ENCODE data around the gene RNF25.
"Not testable (repeated sequence)": the region's sequence is repeated elsewhere in the genome, so short reads cannot be mapped to it uniquely, and the experiment has no call there.

RNF25 gene

GRCh38 chr2:218671654-218672566 is at the start of gene RNF25, which contains the start of gene STK36:
TSS of gene RNF25 (minus strand) at chr2:218672002. CDS start at chr2:218671970, 32 bp downstream.
TSS of gene STK36 (plus strand) at chr2:218672086. CDS start at chr2:218672830, 744 bp downstream.
- DNase-seq (ENCODE audit: low read depth in 2 of 2, low spot score in 1 of 2): peak; percentile 51 to 72

DNA sequence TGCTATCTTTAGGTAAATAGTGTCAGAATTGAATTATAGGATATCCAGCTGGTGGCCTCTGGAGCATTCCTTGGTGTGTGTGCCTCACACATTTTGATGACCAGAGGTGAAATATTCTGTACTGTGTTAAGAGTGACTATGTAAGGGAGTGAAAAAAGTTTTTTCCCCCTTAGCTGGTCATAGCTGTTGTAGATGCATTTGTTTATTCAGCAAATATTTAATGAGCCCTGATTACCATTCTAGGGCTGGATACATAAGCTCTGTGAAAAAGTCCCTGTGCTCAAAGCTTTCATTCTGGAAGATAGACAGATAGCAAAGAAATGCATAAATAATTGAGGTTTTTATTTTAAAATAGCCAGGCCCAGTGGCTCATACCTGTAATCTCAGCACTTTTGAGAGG is 49.7 kb upstream of the RNF25 start:
- DNase-seq (ENCODE audit: low read depth in 2 of 2, low spot score in 1 of 2): no peak

GRCh38 chr2:218720048-218721041 is 48.5 kb upstream of the RNF25 start:
- no peak for DNase-seq (ENCODE audit: low read depth in 2 of 2, low spot score in 1 of 2)

- DNase-seq (ENCODE audit: low read depth in 2 of 2, low spot score in 1 of 2): no peak
Observed at GRCh38 chr2:218719457-218719856, 47.7 kb upstream of the RNF25 start.

GRCh38 chr2:218718058-218718457 is 46.3 kb upstream of the RNF25 start:
- no peak for DNase-seq (ENCODE audit: low read depth in 2 of 2, low spot score in 1 of 2)

DNA sequence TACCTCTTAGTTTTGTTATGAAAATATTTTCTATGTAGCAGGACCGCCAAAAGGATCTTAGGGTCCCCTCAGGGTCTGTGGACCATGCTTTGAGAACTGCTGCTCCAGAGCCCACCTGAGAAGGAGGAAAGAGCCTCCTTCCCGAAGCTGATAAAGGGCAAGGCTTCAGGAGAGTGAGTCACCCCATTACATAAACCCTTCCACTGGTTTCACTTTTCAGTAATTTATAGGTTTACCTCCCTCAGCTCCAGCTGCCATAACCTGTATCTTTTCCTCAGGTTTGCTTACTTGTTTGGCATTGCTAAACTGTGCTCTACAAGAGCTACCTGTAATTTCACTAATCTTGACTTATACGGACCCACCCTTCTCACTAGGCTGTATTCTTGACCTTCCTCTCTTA is 45.5 kb upstream of the RNF25 start:
- no peak for DNase-seq (ENCODE audit: low read depth in 2 of 2, low spot score in 1 of 2)

- no peak for DNase-seq (ENCODE audit: low read depth in 2 of 2, low spot score in 1 of 2)
Observed at GRCh38 chr2:218716070-218716469, 44.3 kb upstream of the RNF25 start.

DNA sequence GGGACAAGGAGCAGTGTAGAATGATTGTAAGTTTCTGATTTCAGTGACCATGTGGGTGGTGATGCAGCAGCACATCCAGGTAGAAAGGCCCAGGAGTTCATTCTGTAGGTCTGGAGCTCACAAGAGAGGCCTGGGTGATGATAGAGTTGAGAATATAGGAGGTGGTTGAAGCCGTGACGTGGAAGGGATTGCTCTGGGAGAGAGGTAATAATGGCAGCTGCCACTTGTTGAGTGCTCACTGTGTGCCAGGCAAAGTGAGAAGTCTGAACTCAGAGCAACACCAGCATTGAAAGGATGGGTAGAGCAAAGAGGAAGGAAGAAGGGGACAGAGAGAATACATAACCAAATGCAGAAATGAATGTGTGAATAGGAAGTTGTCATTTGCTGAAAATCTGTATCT is 42.1 kb upstream of the RNF25 start:
- no peak for DNase-seq (ENCODE audit: low read depth in 2 of 2, low spot score in 1 of 2)

DNA sequence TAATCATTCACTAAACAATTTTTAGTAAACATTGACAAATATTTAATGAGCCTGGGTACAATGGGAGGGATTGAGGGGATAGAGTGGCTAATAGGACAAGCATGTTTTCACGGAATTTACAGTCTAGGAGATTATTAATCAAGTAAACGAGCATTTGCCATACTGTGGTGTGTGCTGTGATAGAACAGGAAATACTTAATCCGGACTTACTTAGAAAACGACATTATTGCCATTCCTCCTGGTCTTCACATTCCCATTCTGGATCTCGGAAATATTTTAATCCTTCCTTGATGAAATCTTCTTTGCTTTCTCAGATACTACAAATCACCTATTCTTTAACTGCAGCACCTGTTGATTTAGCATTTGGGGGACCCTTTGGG is 39.7 kb upstream of the RNF25 start:
- no peak for DNase-seq (ENCODE audit: low read depth in 2 of 2, low spot score in 1 of 2)

- peak; percentile 95 to 97 for DNase-seq (ENCODE audit: low read depth in 2 of 2, low spot score in 1 of 2)
Observed at GRCh38 chr2:218710687-218711549, 39.1 kb upstream of the RNF25 start, which contains the start of gene TTLL4. TSS of gene TTLL4 (plus strand) at chr2:218710835. CDS start at chr2:218737677, 26,842 bp downstream.

GRCh38 chr2:218710334-218710686 is 38.5 kb upstream of the RNF25 start:
- peak in 1 of 2 donors; percentile 2 for DNase-seq (ENCODE audit: low read depth in 2 of 2, low spot score in 1 of 2)

- DNase-seq (ENCODE audit: low read depth in 2 of 2, low spot score in 1 of 2): no peak
Observed at GRCh38 chr2:218709908-218710307, 38.1 kb upstream of the RNF25 start.

- no peak for DNase-seq (ENCODE audit: low read depth in 2 of 2, low spot score in 1 of 2)
Observed at GRCh38 chr2:218708086-218708485, 36.3 kb upstream of the RNF25 start.

- DNase-seq (ENCODE audit: low read depth in 2 of 2, low spot score in 1 of 2): no peak
Observed at GRCh38 chr2:218703341-218703740, 31.5 kb upstream of the RNF25 start.

DNA sequence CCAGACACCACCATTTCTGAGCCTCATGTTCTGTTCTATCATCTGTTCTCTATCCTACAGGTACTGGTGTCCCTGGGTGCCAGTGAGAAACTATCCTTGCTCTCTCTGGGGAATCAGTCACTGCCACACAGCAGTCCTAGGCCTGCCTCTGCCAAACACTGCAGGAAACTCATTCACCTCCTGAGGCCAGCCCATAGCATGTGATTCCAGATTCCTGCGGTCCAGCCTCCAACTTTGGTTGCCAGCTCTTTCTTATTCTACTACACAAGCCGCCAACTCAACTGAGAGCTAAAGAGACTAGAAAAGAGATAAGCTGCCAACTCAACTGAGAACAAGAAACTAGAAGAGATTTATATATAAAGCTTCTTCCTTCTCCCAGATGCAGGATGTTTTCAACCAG is 30.0 kb upstream of the RNF25 start:
- DNase-seq (ENCODE audit: low read depth in 2 of 2, low spot score in 1 of 2): no peak

- no peak for DNase-seq (ENCODE audit: low read depth in 2 of 2, low spot score in 1 of 2)
Observed at GRCh38 chr2:218698885-218699284, 27.1 kb upstream of the RNF25 start.

DNA sequence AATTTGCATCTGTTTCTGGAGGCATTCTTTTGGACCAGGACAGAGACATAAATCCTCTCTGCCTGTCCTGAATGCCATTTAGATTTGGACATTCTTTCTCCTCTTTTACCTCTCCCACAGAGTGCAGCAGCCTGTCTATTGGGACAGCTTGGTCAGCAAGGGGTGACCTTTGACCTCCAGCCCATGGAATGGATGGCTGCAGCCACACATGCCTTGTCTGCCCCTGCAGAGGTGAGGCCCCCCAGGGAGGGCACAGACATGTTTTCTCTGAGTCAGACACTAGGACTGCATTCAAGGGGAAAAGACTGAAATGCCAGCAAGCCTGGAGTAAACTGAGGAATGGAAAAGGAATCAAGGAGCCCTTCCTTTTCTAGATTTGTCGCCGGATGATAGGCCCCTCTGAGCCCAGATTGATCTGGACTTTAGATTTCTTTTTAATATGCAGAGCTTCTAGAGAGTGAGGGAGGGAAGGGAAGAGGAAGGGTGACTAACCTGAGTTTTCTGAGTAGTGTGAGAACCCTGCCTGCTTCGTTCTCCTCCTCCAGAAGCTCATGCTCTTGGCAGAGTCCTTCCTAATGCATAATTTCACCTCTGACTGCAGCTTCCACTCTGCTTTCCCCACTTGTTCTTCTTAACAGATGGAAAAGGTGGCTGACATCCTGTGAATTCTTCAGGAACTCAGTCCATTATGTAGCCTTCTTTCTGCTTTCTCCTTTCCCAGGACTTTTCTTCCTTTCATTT is 22.8 kb upstream of the RNF25 start:
- DNase-seq (ENCODE audit: low read depth in 2 of 2, low spot score in 1 of 2): no peak

DNA sequence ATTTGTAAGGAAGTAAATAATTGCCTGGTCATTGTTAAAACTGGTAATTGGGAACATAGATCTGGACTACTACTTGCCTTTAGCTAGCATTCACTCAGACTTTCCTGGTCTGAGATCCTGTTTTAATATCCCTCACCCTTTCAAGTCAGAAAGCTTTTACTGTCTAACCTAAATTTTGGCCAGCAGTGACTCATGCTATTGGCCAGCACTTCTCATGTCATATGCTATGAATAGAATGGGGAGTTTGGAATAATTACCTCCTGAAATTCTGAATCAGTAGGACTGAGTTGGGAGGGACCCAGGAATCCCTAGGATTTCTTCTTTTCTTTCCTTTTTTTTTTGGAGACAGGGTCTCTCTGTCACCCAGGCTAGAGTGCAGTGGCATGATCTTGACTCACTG is 19.4 kb upstream of the RNF25 start:
- no peak for DNase-seq (ENCODE audit: low read depth in 2 of 2, low spot score in 1 of 2)

DNA sequence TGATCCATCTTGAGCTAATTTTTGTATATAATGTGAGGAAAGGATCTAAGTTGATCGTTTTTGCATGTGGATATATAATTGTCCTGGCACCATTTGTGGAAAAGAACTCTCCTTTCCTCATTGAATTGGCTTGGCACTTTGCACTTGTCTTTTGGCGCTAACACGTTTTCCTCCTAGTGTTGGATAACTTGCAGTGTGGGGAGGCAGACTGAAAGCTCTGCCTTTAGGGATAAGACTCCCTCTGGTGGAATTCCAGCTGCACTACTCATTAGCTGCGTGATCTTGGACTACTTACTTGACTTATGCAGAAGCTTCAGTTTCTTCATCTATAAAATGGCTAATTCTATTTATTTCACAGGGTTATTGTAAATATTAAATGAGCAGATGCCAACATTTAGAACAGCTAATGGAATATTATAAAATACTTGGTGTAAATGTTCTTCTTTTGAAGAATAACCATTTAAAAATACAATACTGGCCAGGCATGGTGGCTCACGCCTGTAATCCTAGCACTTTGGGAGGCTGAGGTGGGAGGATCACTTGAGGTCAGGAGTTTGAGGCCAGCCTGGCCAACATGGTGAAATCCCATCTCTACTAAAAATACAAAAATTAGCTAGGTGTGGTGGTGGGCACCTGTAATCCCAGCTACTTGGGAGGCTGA is 15.7 kb upstream of the RNF25 start:
- not testable (repeated sequence) for DNase-seq (ENCODE audit: low read depth in 2 of 2, low spot score in 1 of 2)

All from stimulated activated CD8-positive, alpha-beta memory T cell treated with anti-CD3 and anti-CD28 coated beads, Interleukin-4, amount 100 ng/mL, for 4 hours (primary cell).